Measurements from ENCODE around the gene CENATAC.
"Not testable (repeated sequence)": the region's sequence is repeated elsewhere in the genome, so short reads cannot be mapped to it uniquely, and the experiment has no call there.

Gene CENATAC

GRCh38 chr11:119016216-119017009 is 18.5 kb downstream of the CENATAC start:
- Histone ChIP-seq H3K36me3 (ENCODE audit: control insufficient read depth, insufficient read depth, low read length) (peaks cover 21% of the 10 kb centered on the region; the same call in 1 of the 2 replicates), H3K27ac (ENCODE audit: low read length) (no peak overlapping the region), H3K27me3 (ENCODE audit: control insufficient read depth, insufficient read depth, low read length) (no peaks in the 10 kb centered on the region), H3K9me3 (ENCODE audit: control insufficient read depth, insufficient read depth, low read length) (no peaks in the 10 kb centered on the region), H3K4me1 (ENCODE audit: control insufficient read depth, insufficient read depth, low read length) (no peaks in the 10 kb centered on the region; the same call in 1 of the 2 replicates), H3K4me3 (ENCODE audit: low read length) (no peak overlapping the region)
- DNase-seq (ENCODE audit: low read depth, low spot score), result no peak
- WGBS (ENCODE audit: insufficient coverage, insufficient read length), result no CpG with 5 or more reads among the region's 14 CpGs

GRCh38 chr11:119017377-119017776 is 19.4 kb downstream of the CENATAC start:
- Histone ChIP-seq H3K4me3 (ENCODE audit: low read length) (peak overlapping the region; percentile 74), H3K36me3 (ENCODE audit: control insufficient read depth, insufficient read depth, low read length) (peaks cover 18% of the 10 kb centered on the region; the same call in 1 of the 2 replicates)
- not testable (repeated sequence) for DNase-seq (ENCODE audit: low read depth, low spot score); H3K27me3 ChIP-seq (ENCODE audit: control insufficient read depth, insufficient read depth, low read length); H3K9me3 ChIP-seq (ENCODE audit: control insufficient read depth, insufficient read depth, low read length); H3K27ac ChIP-seq (ENCODE audit: low read length); H3K4me1 ChIP-seq (ENCODE audit: control insufficient read depth, insufficient read depth, low read length)
- no CpG with 5 or more reads among the region's 10 CpGs for WGBS (ENCODE audit: insufficient coverage, insufficient read length)

- Histone ChIP-seq H3K4me3 (ENCODE audit: low read length) (peak within 1 kb of the TSS; percentile 74), H3K36me3 (ENCODE audit: control insufficient read depth, insufficient read depth, low read length) (peaks cover 18% of the 10 kb centered on the region; the same call in 1 of the 2 replicates), H3K9me3 (ENCODE audit: control insufficient read depth, insufficient read depth, low read length) (no peaks in the 10 kb centered on the region), H3K4me1 (ENCODE audit: control insufficient read depth, insufficient read depth, low read length) (no peaks in the 10 kb centered on the region; the same call in 1 of the 2 replicates), H3K27me3 (ENCODE audit: control insufficient read depth, insufficient read depth, low read length) (no peaks in the 10 kb centered on the region), H3K27ac (ENCODE audit: low read length) (no peak within 1 kb of the TSS)
- no CpG with 5 or more reads among the region's 63 CpGs for WGBS (ENCODE audit: insufficient coverage, insufficient read length)
- DNase-seq (ENCODE audit: low read depth, low spot score), result peak; percentile 95
Observed at GRCh38 chr11:119018074-119018938, 20.4 kb downstream of the CENATAC start, which contains the start of the genes RPS25 and TRAPPC4. RPS25 (minus strand) TSS chr11:119018343; CDS start chr11:119018284, 59 bp downstream. TRAPPC4 (plus strand) TSS chr11:119018766; CDS start chr11:119018796, 30 bp downstream.

- DNase-seq (ENCODE audit: low read depth, low spot score), result no peak
- H3K9me3 ChIP-seq (ENCODE audit: control insufficient read depth, insufficient read depth, low read length), result no peaks in the 10 kb centered on the region
- no peak overlapping the region for H3K27ac ChIP-seq (ENCODE audit: low read length)
- H3K4me1 ChIP-seq (ENCODE audit: control insufficient read depth, insufficient read depth, low read length), result no peaks in the 10 kb centered on the region; the same call in 1 of the 2 replicates
- H3K27me3 ChIP-seq (ENCODE audit: control insufficient read depth, insufficient read depth, low read length), result no peaks in the 10 kb centered on the region
- no peak overlapping the region for H3K4me3 ChIP-seq (ENCODE audit: low read length)
- H3K36me3 ChIP-seq (ENCODE audit: control insufficient read depth, insufficient read depth, low read length), result peaks cover 19% of the 10 kb centered on the region
- no CpG with 5 or more reads among the region's 2 CpGs for WGBS (ENCODE audit: insufficient coverage, insufficient read length)
Observed at GRCh38 chr11:119019996-119020395, 22.1 kb downstream of the CENATAC start.

GRCh38 chr11:119021631-119022030 is 23.7 kb downstream of the CENATAC start:
- no peak for DNase-seq (ENCODE audit: low read depth, low spot score)
- WGBS (ENCODE audit: insufficient coverage, insufficient read length), result no CpG with 5 or more reads among the region's 5 CpGs
- Histone ChIP-seq H3K27me3 (ENCODE audit: control insufficient read depth, insufficient read depth, low read length) (no peaks in the 10 kb centered on the region), H3K4me3 (ENCODE audit: low read length) (no peak overlapping the region), H3K4me1 (ENCODE audit: control insufficient read depth, insufficient read depth, low read length) (no peaks in the 10 kb centered on the region), H3K36me3 (ENCODE audit: control insufficient read depth, insufficient read depth, low read length) (peaks cover 25% of the 10 kb centered on the region), H3K27ac (ENCODE audit: low read length) (no peak overlapping the region), H3K9me3 (ENCODE audit: control insufficient read depth, insufficient read depth, low read length) (no peaks in the 10 kb centered on the region)

GRCh38 chr11:119023741-119024140 is 25.8 kb downstream of the CENATAC start:
- H3K4me1 ChIP-seq (ENCODE audit: control insufficient read depth, insufficient read depth, low read length), result peaks cover 3% of the 10 kb centered on the region; the same call in 1 of the 2 replicates
- H3K36me3 ChIP-seq (ENCODE audit: control insufficient read depth, insufficient read depth, low read length), result peaks cover 37% of the 10 kb centered on the region
- H3K9me3 ChIP-seq (ENCODE audit: control insufficient read depth, insufficient read depth, low read length), result no peaks in the 10 kb centered on the region
- no peak overlapping the region for H3K27ac ChIP-seq (ENCODE audit: low read length)
- no peak for DNase-seq (ENCODE audit: low read depth, low spot score)
- H3K27me3 ChIP-seq (ENCODE audit: control insufficient read depth, insufficient read depth, low read length), result no peaks in the 10 kb centered on the region
- H3K4me3 ChIP-seq (ENCODE audit: low read length), result no peak overlapping the region

GRCh38 chr11:119024430-119025098 is 26.6 kb downstream of the CENATAC start:
- WGBS (ENCODE audit: insufficient coverage, insufficient read length), result no CpG with 5 or more reads among the region's 15 CpGs
- H3K9me3 ChIP-seq (ENCODE audit: control insufficient read depth, insufficient read depth, low read length), result no peaks in the 10 kb centered on the region
- H3K4me3 ChIP-seq (ENCODE audit: low read length), result no peak overlapping the region
- H3K4me1 ChIP-seq (ENCODE audit: control insufficient read depth, insufficient read depth, low read length), result peaks cover 7% of the 10 kb centered on the region
- H3K36me3 ChIP-seq (ENCODE audit: control insufficient read depth, insufficient read depth, low read length), result peaks cover 37% of the 10 kb centered on the region
- DNase-seq (ENCODE audit: low read depth, low spot score), result no peak
- H3K27me3 ChIP-seq (ENCODE audit: control insufficient read depth, insufficient read depth, low read length), result no peaks in the 10 kb centered on the region
- no peak overlapping the region for H3K27ac ChIP-seq (ENCODE audit: low read length)

GRCh38 chr11:119025099-119025473 is 27.1 kb downstream of the CENATAC start:
- H3K27me3 ChIP-seq (ENCODE audit: control insufficient read depth, insufficient read depth, low read length), result no peaks in the 10 kb centered on the region
- H3K4me3 ChIP-seq (ENCODE audit: low read length), result no peak overlapping the region
- peaks cover 37% of the 10 kb centered on the region for H3K36me3 ChIP-seq (ENCODE audit: control insufficient read depth, insufficient read depth, low read length)
- H3K27ac ChIP-seq (ENCODE audit: low read length), result no peak overlapping the region
- no peaks in the 10 kb centered on the region for H3K9me3 ChIP-seq (ENCODE audit: control insufficient read depth, insufficient read depth, low read length)
- DNase-seq (ENCODE audit: low read depth, low spot score), result no peak
- no CpG with 5 or more reads among the region's 5 CpGs for WGBS (ENCODE audit: insufficient coverage, insufficient read length)
- peaks cover 8% of the 10 kb centered on the region for H3K4me1 ChIP-seq (ENCODE audit: control insufficient read depth, insufficient read depth, low read length)

- Histone ChIP-seq H3K27me3 (ENCODE audit: control insufficient read depth, insufficient read depth, low read length) (no peaks in the 10 kb centered on the region), H3K9me3 (ENCODE audit: control insufficient read depth, insufficient read depth, low read length) (no peaks in the 10 kb centered on the region), H3K27ac (ENCODE audit: low read length) (no peak overlapping the region), H3K36me3 (ENCODE audit: control insufficient read depth, insufficient read depth, low read length) (peaks cover 37% of the 10 kb centered on the region), H3K4me1 (ENCODE audit: control insufficient read depth, insufficient read depth, low read length) (peaks cover 8% of the 10 kb centered on the region), H3K4me3 (ENCODE audit: low read length) (no peak overlapping the region)
- DNase-seq (ENCODE audit: low read depth, low spot score), result no peak
- WGBS (ENCODE audit: insufficient coverage, insufficient read length), result no CpG with 5 or more reads among the region's 5 CpGs
Observed at GRCh38 chr11:119025541-119025940, 27.6 kb downstream of the CENATAC start.

All from iPS DF 6.9 (cell line).